Smooth muscle cell (in vitro differentiated cells): ENCODE results near the gene TNNT3. TPM values are rescaled to one million over a fixed set of nuclear protein-coding genes. Genes with fewer than 3 reads are reported as not detected.

Experiments used
- DNase-seq: peaks from one replicate; lab custom pipeline; 2025; ENCODE audit not compliant: unreplicated experiment; lab: John Stamatoyannopoulos, UW
- H2AFZ ChIP-seq: fragments of 200-600 bp; sonication (generic); 2 replicates; pipeline ENCODE4 v1.6.0; 2016; ENCODE audit warnings: antibody characterized with exemption, low read depth, mild to moderate bottlenecking
- H3F3A ChIP-seq: fragments of 200-600 bp; sonication (generic); 2 replicates; pipeline ENCODE4 v1.6.0; 2017; ENCODE audit warnings: antibody characterized with exemption, low read depth
- H3K27ac ChIP-seq: fragments of 200-600 bp; sonication (generic); 2 replicates; pipeline ENCODE4 v1.5.1; 2016; ENCODE audit warnings: low read depth, mild to moderate bottlenecking
- H3K27me3 ChIP-seq: fragments of 200-600 bp; sonication (generic); 2 replicates; pipeline ENCODE4 v1.6.1; 2016; ENCODE audit warnings: low read depth, mild to moderate bottlenecking
- H3K36me3 ChIP-seq: fragments of 200-600 bp; sonication (generic); 2 replicates; pipeline ENCODE4 v1.5.1; 2016; ENCODE audit warnings: low read depth
- H3K4me1 ChIP-seq: fragments of 200-600 bp; sonication (generic); 2 replicates; pipeline ENCODE4 v1.5.1; 2016; ENCODE audit warnings: low read depth
- H3K4me2 ChIP-seq: fragments of 200-600 bp; sonication (generic); 2 replicates; pipeline ENCODE4 v1.6.0; 2016; ENCODE audit warnings: mild to moderate bottlenecking
- H3K4me3 ChIP-seq: fragments of 200-600 bp; sonication (generic); 2 replicates; pipeline ENCODE4 v1.5.1; 2016; ENCODE audit warnings: mild to moderate bottlenecking
- H3K79me2 ChIP-seq: fragments of 200-600 bp; sonication (generic); 2 replicates; pipeline ENCODE4 v1.6.0; 2016; ENCODE audit warnings: low read depth, mild to moderate bottlenecking
- H3K9ac ChIP-seq: fragments of 200-600 bp; sonication (generic); 2 replicates; pipeline ENCODE4 v1.6.0; 2016; ENCODE audit warnings: low read depth
- H3K9me3 ChIP-seq: fragments of 200-600 bp; sonication (generic); replicated peaks from 2 replicates; pipeline ENCODE4 v1.5.1; 2016; ENCODE audit warnings: low read depth
- H4K20me1 ChIP-seq: fragments of 200-600 bp; sonication (generic); 2 replicates; pipeline ENCODE4 v1.6.0; 2016; ENCODE audit warnings: low read depth
- WGBS: methylation state at CpG from one replicate; pipeline ENCODE4 v1.1.7; 2016; ENCODE audit warnings: low lambda C conversion rate; 5-methylcytosine and 5-hydroxymethylcytosine counted together
- polyA plus RNA-seq: library from polyadenylated mRNA; unstranded; fragments of >200 nt; fragmentation: Nextera tagmentation; extraction: Ambion mirVana; gene quantifications from 2 replicates; pipeline ENCODE4 v1.2.1, GENCODE V29; 2016
- total RNA-seq: library from RNA; depleted of rRNA; stranded (reverse); fragments of >200 nt; gene quantifications from 2 replicates; pipeline ENCODE4 v1.2.3, GENCODE V29; 2014
- TF ChIP-seq, protein P1 (sequence below): fragments of 200-600 bp; sonication (generic); IDR thresholded peaks from 2 replicates; pipeline ENCODE4 v1.5.1; 2017; ENCODE audit warnings: borderline replicate concordance, mild to moderate bottlenecking, antibody characterized with exemption; ENCODE audit not compliant: insufficient read depth, poor library complexity, severe bottlenecking

TNNT3 gene
- total and polyA plus RNA-seq, 2 experiments from 2014 or later = 0.97 to 1.9 TPM

DNA sequence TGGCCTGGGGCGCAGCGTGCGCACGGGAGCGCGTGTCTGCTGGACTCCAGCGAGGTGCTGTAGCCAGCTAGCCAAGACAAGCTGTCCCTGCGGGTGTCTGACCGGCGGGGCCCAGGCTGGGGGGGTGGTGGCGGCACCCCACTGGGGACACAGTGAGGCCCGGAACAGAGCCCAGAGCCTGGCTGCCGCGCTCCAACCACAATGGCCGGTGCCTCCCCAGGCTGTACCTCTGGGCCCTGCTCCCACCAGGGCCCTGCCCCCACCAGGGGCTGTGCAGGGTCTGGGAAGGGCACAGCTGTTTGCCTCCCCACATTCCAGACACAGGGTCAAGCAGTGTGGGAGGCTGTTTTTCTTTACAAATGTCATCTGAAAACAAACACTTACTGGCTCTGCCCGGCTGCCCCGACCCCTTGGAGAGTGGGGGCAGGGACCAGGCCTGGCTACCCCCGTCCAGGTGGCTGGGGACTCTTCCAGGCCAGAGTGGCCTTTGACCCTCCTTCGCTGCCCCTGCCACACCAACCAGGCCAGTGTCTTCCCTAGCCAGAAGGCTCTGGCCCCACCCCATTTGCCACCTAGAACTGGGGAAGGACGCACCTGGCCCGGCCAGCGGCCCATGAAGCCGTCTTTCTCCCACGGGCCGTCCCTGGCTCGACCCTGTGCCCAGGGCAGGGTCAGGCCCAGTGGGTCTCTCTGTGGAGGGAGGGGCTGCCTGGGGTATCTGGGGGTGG lies 63.5 kb downstream of the TNNT3 start:
- H3K4me2 ChIP-seq = no peak overlapping the region
- H3K4me3 ChIP-seq = no peak overlapping the region
- H3K27ac ChIP-seq = no peak overlapping the region
- no peaks in the 10 kb centered on the region for H3F3A ChIP-seq
- H4K20me1 ChIP-seq = no peaks in the 10 kb centered on the region
- H3K9ac ChIP-seq = no peak overlapping the region
- no CpG with 5 or more reads among the region's 26 CpGs for WGBS
- H3K27me3 ChIP-seq = no peaks in the 10 kb centered on the region
- no peaks in the 10 kb centered on the region for H3K4me1 ChIP-seq
- no peak overlapping the region for H2AFZ ChIP-seq
- H3K9me3 ChIP-seq = no peaks in the 10 kb centered on the region
- no peaks in the 10 kb centered on the region for H3K36me3 ChIP-seq
- TF ChIP-seq, protein P1, sequence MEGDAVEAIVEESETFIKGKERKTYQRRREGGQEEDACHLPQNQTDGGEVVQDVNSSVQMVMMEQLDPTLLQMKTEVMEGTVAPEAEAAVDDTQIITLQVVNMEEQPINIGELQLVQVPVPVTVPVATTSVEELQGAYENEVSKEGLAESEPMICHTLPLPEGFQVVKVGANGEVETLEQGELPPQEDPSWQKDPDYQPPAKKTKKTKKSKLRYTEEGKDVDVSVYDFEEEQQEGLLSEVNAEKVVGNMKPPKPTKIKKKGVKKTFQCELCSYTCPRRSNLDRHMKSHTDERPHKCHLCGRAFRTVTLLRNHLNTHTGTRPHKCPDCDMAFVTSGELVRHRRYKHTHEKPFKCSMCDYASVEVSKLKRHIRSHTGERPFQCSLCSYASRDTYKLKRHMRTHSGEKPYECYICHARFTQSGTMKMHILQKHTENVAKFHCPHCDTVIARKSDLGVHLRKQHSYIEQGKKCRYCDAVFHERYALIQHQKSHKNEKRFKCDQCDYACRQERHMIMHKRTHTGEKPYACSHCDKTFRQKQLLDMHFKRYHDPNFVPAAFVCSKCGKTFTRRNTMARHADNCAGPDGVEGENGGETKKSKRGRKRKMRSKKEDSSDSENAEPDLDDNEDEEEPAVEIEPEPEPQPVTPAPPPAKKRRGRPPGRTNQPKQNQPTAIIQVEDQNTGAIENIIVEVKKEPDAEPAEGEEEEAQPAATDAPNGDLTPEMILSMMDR = no peak
- DNase-seq = no peak
- H3K79me2 ChIP-seq = no peaks in the 10 kb centered on the region

DNA sequence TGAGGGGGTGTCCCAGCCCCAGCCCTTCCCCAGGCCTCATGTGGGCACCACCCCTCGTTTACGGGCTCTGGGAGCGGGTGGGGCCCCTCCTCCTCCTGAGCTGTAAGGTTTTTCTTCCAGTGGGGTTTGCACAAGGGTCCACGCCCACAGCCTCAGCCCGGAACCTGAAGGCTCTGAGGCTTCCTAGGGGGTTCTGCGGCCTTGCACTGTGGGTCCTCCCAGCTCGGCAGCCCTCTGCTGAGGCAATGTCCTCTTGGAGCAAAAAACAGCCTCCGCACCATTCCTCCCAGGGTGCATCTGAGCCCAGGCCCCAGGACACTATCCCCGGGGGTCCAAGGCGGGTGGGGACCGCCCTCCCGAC lies 64.1 kb downstream of the TNNT3 start:
- Histone ChIP-seq H3K36me3 (no peaks in the 10 kb centered on the region), H3K9ac (no peak overlapping the region), H3F3A (no peaks in the 10 kb centered on the region), H3K4me3 (no peak overlapping the region), H4K20me1 (no peaks in the 10 kb centered on the region), H3K79me2 (no peaks in the 10 kb centered on the region), H3K27me3 (no peaks in the 10 kb centered on the region), H3K9me3 (no peaks in the 10 kb centered on the region), H3K4me1 (no peaks in the 10 kb centered on the region), H2AFZ (no peak overlapping the region), H3K27ac (no peak overlapping the region), H3K4me2 (no peak overlapping the region)
- WGBS = 93% methylated on average over 2 of the region's 12 CpGs
- TF ChIP-seq, protein P1 = no peak
- DNase-seq = no peak

GRCh38 chr11:1987024-1987423 lies 67.5 kb downstream of the TNNT3 start:
- H3K4me1 ChIP-seq = no peaks in the 10 kb centered on the region
- H2AFZ ChIP-seq = no peak overlapping the region
- no peak overlapping the region for H3K9ac ChIP-seq
- TF ChIP-seq, protein P1 = no peak
- H3K9me3 ChIP-seq = no peaks in the 10 kb centered on the region
- no peak overlapping the region for H3K4me2 ChIP-seq
- no peak for DNase-seq
- no peak overlapping the region for H3K4me3 ChIP-seq
- H4K20me1 ChIP-seq = no peaks in the 10 kb centered on the region
- H3K27ac ChIP-seq = no peak overlapping the region
- no CpG with 5 or more reads among the region's 6 CpGs for WGBS
- no peaks in the 10 kb centered on the region for H3F3A ChIP-seq
- H3K27me3 ChIP-seq = no peaks in the 10 kb centered on the region
- H3K79me2 ChIP-seq = no peaks in the 10 kb centered on the region
- no peaks in the 10 kb centered on the region for H3K36me3 ChIP-seq

DNA sequence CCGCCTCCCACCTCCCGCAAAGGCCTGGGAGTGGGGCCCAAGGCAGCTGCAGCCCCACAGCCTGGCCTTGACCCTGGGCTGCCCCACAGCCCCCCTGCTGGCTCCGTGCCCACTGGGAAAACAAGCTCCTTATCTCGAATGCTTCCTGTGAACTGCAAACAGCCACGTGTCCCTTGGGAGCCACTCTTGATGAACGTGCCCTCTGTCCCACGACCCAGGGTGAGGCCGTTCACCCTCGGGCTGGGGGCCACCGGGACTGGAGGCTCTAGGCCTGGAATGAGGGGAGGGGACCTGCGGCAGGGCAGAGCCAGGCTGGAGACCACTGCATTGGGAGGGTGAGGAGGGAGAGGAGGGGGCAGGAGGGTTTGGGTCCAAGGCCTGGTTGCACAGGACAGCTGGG lies 68.7 kb downstream of the TNNT3 start:
- no peaks in the 10 kb centered on the region for H4K20me1 ChIP-seq
- no peak overlapping the region for H2AFZ ChIP-seq
- no peak overlapping the region for H3K4me3 ChIP-seq
- TF ChIP-seq, protein P1 = no peak
- no CpG with 5 or more reads among the region's 11 CpGs for WGBS
- H3F3A ChIP-seq = no peaks in the 10 kb centered on the region
- H3K36me3 ChIP-seq = no peaks in the 10 kb centered on the region
- H3K4me1 ChIP-seq = no peaks in the 10 kb centered on the region
- no peaks in the 10 kb centered on the region for H3K9me3 ChIP-seq
- H3K27me3 ChIP-seq = no peaks in the 10 kb centered on the region
- H3K27ac ChIP-seq = no peak overlapping the region
- DNase-seq = no peak
- no peak overlapping the region for H3K9ac ChIP-seq
- no peaks in the 10 kb centered on the region for H3K79me2 ChIP-seq
- H3K4me2 ChIP-seq = no peak overlapping the region
